GM12878 (cell line): ENCODE results near the gene EMP3. TPM values are rescaled to one million over a fixed set of nuclear protein-coding genes. Genes with fewer than 3 reads are reported as not detected.

ENCODE experiments used
- ATAC-seq: fragments of 200-7000 bp; cut with Tn5 transposase; 3 replicates; pipeline ENCODE4 v1.9.1; 2020; ENCODE audit warnings: mild to moderate bottlenecking, moderate library complexity
- BruUV-seq: library from RNA; stranded (reverse); fragments of 400-500 nt; replicated peaks from 2 replicates; lab custom pipeline; 2021; lab: Mats Ljungman, UMichigan
- CTCF ChIA-PET: fragments of 300-600 bp; sonication (Branson Sonifier 250); formaldehyde crosslinking; extraction: SDS; loops from one replicate; lab custom pipeline; 2021; ENCODE audit warnings: inconsistent platforms; lab: Yijun Ruan, JAX
- POLR2A ChIA-PET: fragments of 350-600 bp; formaldehyde crosslinking; extraction: SDS; loops from one replicate; lab custom pipeline; 2021; ENCODE audit warnings: inconsistent platforms; lab: Charles Lee
- RAD21 ChIA-PET: fragments of 300-600 bp; sonication (Branson Sonifier 250); formaldehyde crosslinking; loops from one replicate; lab custom pipeline; 2023; ENCODE audit warnings: antibody characterized with exemption; ENCODE audit not compliant: unreplicated experiment; lab: Charles Lee
- SMC1A ChIA-PET: fragments of 300-600 bp; sonication (Branson Sonifier 250); formaldehyde crosslinking; loops from one replicate; lab custom pipeline; 2023; ENCODE audit not compliant: unreplicated experiment, uncharacterized antibody; lab: Charles Lee
- DNase-seq: peaks from one replicate; pipeline ENCODE4 v3.0.0-alpha.2; 2011; ENCODE audit warnings: low read depth, low spot score
- FAIRE-seq: peaks from 3 replicates; lab custom pipeline; 2011; peaks lifted over from hg19 to GRCh38; lab: Jason Lieb, UNC
- H2AFZ ChIP-seq: 2 replicates; pipeline ENCODE4 v1.6.0; 2011; ENCODE audit warnings: low read depth, low read length, control low read depth; ENCODE audit not compliant: control insufficient read depth
- H3K27ac ChIP-seq: 2 replicates; pipeline ENCODE4 v1.5.1; 2011; ENCODE audit warnings: control low read depth; ENCODE audit not compliant: control insufficient read depth, insufficient read depth
- H3K27me3 ChIP-seq, 2 experiments: replicated peaks in 1 of 2; 2 replicates each; pipeline versions ENCODE4 v1.6.0 to v1.6.1; 2011; ENCODE audit warnings: low read length in 1 of 2; ENCODE audit not compliant: control insufficient read depth in 2 of 2, insufficient read depth in 2 of 2
- H3K36me3 ChIP-seq, 2 experiments: 2 replicates each; pipeline ENCODE4 v1.5.1; 2011; ENCODE audit warnings: low read length in 1 of 2; ENCODE audit not compliant: control insufficient read depth in 2 of 2, insufficient read depth in 2 of 2
- H3K4me1 ChIP-seq: 2 replicates; pipeline ENCODE4 v1.6.1; 2011; ENCODE audit warnings: mild to moderate bottlenecking, low read length, moderate library complexity, mixed read lengths; ENCODE audit not compliant: control insufficient read depth, insufficient read depth
- H3K4me2 ChIP-seq: 2 replicates; pipeline ENCODE4 v1.6.0; 2011; ENCODE audit warnings: control low read depth; ENCODE audit not compliant: control insufficient read depth, insufficient read depth
- H3K4me3 ChIP-seq: fragments of 200-600 bp; sonication (generic); 2 replicates; pipeline ENCODE4 v1.5.1; 2016
- H3K79me2 ChIP-seq: 2 replicates; pipeline ENCODE4 v1.6.0; 2011; ENCODE audit warnings: low read length; ENCODE audit not compliant: control insufficient read depth, insufficient read depth
- H3K9ac ChIP-seq: 2 replicates; pipeline ENCODE4 v1.8.0; 2011; ENCODE audit warnings: low read length, control low read depth, mixed read lengths; ENCODE audit not compliant: control insufficient read depth, insufficient read depth
- H3K9me3 ChIP-seq: replicated peaks from 3 replicates; pipeline ENCODE4 v1.5.1; 2011; ENCODE audit warnings: mild to moderate bottlenecking, low read length; ENCODE audit not compliant: control insufficient read depth, insufficient read depth
- H4K20me1 ChIP-seq: 2 replicates; pipeline ENCODE4 v1.6.0; 2011; ENCODE audit not compliant: control insufficient read depth, insufficient read depth
- ASH2L ChIP-seq: fragments of 300-600, 200-600 bp; sonication (generic); IDR thresholded peaks from 2 replicates; pipeline ENCODE4 v1.6.1; 2017; ENCODE audit warnings: low read depth, mild to moderate bottlenecking, borderline replicate concordance
- ATF7 ChIP-seq: fragments of 450-650 bp; IDR thresholded peaks from 2 replicates; pipeline ENCODE4 v1.6.1; 2016; ENCODE audit warnings: low read depth, mild to moderate bottlenecking
- CREM ChIP-seq: IDR thresholded peaks from 2 replicates; pipeline ENCODE4 v1.6.1; 2014; ENCODE audit warnings: antibody characterized with exemption, low read depth
- HCFC1 ChIP-seq: fragments of 150-350 bp; IDR thresholded peaks from 2 replicates; pipeline ENCODE4 v1.6.1; 2014; ENCODE audit warnings: low read length
- HDGF ChIP-seq: fragments of 450-650 bp; IDR thresholded peaks from 2 replicates; pipeline ENCODE4 v1.6.1; 2016; ENCODE audit warnings: antibody characterized with exemption
- IRF4 ChIP-seq: IDR thresholded peaks from 2 replicates; pipeline ENCODE4 v1.6.1; 2011; ENCODE audit warnings: low read depth, low read length
- PAX5 ChIP-seq: IDR thresholded peaks from 2 replicates; pipeline ENCODE4 v1.6.1; 2011; ENCODE audit warnings: low read depth, low read length, borderline replicate concordance
- RUNX3 ChIP-seq: IDR thresholded peaks from 2 replicates; pipeline ENCODE4 v1.6.1; 2012; ENCODE audit warnings: low read length, inconsistent platforms
- SMAD1 ChIP-seq: fragments of 450-650 bp; IDR thresholded peaks from 2 replicates; pipeline ENCODE4 v1.6.1; 2018; ENCODE audit warnings: mild to moderate bottlenecking, low read depth; ENCODE audit not compliant: partially characterized antibody
- SMAD5 ChIP-seq: IDR thresholded peaks from 2 replicates; pipeline ENCODE4 v1.6.1; 2016; ENCODE audit warnings: antibody characterized with exemption, low read depth
- SP1 ChIP-seq: IDR thresholded peaks from one replicate; pipeline ENCODE4 v1.6.1; 2011; ENCODE audit warnings: low read depth, low read length
- SPI1 ChIP-seq: IDR thresholded peaks from 2 replicates; pipeline ENCODE4 v1.6.1; 2011; ENCODE audit warnings: low read depth, mild to moderate bottlenecking, low read length, moderate library complexity, borderline replicate concordance; ENCODE audit not compliant: insufficient read depth
- TCF12 ChIP-seq: IDR thresholded peaks from 2 replicates; pipeline ENCODE4 v1.6.1; 2011; ENCODE audit warnings: low read depth, mild to moderate bottlenecking, low read length
- YBX1 ChIP-seq: fragments of 450-650 bp; IDR thresholded peaks from 2 replicates; pipeline ENCODE4 v1.6.1; 2016; ENCODE audit warnings: antibody characterized with exemption
- ZBED1 ChIP-seq: IDR thresholded peaks from 2 replicates; pipeline ENCODE4 v1.6.1; 2016; ENCODE audit warnings: borderline replicate concordance
- whole genome bisulfite sequencing: methylation state at CpG from one replicate; pipeline ENCODE4 v1.1.6; 2016; ENCODE audit warnings: low lambda C conversion rate; ENCODE audit not compliant: insufficient replicate concordance, insufficient coverage; ENCODE audit errors: missing lambda C conversion rate; 5-methylcytosine and 5-hydroxymethylcytosine counted together
- in situ Hi-C: fragments of 300-500 bp; cut with MboI; formaldehyde crosslinking; loops from 9 replicates; pipeline ENCODE4 v1.14.3; 2018; ENCODE audit warnings: mixed read lengths
- intact Hi-C: fragments of 100-400 bp; cut with micrococcal nuclease; formaldehyde crosslinking; loops from one replicate; pipeline ENCODE4 v1.14.2; 2022; ENCODE audit not compliant: unreplicated experiment
- polyA plus RNA-seq, 11 experiments: library from polyadenylated mRNA; depleted of rRNA in 4 of 11; unstranded in 6 of 11; stranded (reverse) in 5 of 11; fragments of >200 nt; fragmentation: Nextera tagmentation in 4 of 11; fragmentation: Illumina TruSeq in 1 of 11; extraction: Ambion mirVana in 4 of 11; extraction: Trizol in 1 of 11; gene quantifications; 1 replicate in 1 of 11; 2 replicates in 10 of 11; pipeline versions ENCODE4 v1.2.1 to v1.2.3, GENCODE V29; 2011 to 2016; ENCODE audit warnings: inconsistent platforms in 2 of 11, missing spikeins in 2 of 11, low read depth in 1 of 11
- total RNA-seq, 4 experiments: library from RNA; depleted of rRNA in 3 of 4; stranded (reverse); fragments of >200 nt in 3 of 4; fragmentation: Illumina TruSeq in 1 of 4; extraction: Trizol in 1 of 4; gene quantifications; 2 replicates each; pipeline versions ENCODE4 v1.2.1 to v1.2.3, GENCODE V29; 2013 to 2021
- TF ChIP-seq, protein P1 (sequence below): fragments of 450-650 bp; conservative IDR thresholded peaks from 2 replicates; pipeline ENCODE4 v1.6.1; 2017; ENCODE audit warnings: mild to moderate bottlenecking, moderate library complexity
- TF ChIP-seq, protein P2 (sequence below): IDR thresholded peaks from 2 replicates; pipeline ENCODE4 v1.6.1; 2012; ENCODE audit warnings: improper control_type of control experiment, low read depth, low read length; ENCODE audit not compliant: insufficient replicate concordance

Gene EMP3
- total and polyA plus RNA-seq, 10 of the 15 experiments (the other 5 are each of a cell fraction or from before 2014, with no cell fraction given) = 53.2 to 224 (median 134) TPM

DNA sequence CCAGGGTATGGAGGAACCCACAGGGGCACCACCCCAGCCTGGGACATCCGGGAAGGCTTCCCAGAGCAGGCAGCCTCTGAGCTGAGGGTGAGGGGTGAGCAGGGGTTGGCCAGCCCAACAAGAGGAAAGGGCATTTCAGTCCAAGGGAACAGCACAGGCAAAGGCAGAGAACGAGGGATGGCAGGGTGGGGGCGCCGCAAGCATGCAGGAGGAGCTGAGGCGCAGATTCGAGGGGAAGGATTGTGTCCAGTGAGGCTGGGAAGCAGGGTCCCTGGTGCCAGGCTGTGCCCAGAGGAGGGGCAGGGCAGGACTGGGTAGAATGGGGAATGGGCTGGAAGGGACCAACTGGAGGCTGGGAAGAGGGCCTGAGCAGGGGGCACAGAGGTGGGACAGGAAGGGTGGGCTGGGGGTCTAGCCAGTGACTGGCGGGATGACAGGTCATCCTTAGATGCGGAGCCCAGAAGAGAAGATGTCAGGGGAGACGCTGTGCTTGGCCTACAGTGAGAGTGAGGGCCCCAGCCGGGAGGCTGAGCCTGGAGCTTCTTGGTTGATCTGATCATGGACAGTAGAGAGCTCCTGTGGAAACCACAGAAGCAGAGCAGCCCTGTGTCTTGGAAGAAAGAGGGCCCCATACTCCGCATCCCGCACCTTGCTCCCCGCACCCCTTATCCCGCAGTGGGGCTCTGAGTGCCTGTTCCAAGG is 13.6 kb downstream of the EMP3 start:
- Histone ChIP-seq H3K4me3 (no peak overlapping the region), H3K79me2 (no peaks in the 10 kb centered on the region), H3K27ac (no peak overlapping the region), H3K36me3 (peaks cover 0 to 2% of the 10 kb centered on the region in 2 experiments; a peak in 2 of 4 replicates), H4K20me1 (no peaks in the 10 kb centered on the region), H3K9ac (no peak overlapping the region), H3K4me1 (peaks cover 5% of the 10 kb centered on the region; the same call in 1 of the 2 replicates), H2AFZ (no peak overlapping the region), H3K9me3 (no peaks in the 10 kb centered on the region), H3K4me2 (no peak overlapping the region), H3K27me3 (no peaks in the 10 kb centered on the region)
- no TSS peak for BruUV-seq
- TF ChIP-seq TCF12 = no peak
- no peak for TF ChIP-seq SPI1
- no peak for TF ChIP-seq SP1
- TF ChIP-seq, protein P1, sequence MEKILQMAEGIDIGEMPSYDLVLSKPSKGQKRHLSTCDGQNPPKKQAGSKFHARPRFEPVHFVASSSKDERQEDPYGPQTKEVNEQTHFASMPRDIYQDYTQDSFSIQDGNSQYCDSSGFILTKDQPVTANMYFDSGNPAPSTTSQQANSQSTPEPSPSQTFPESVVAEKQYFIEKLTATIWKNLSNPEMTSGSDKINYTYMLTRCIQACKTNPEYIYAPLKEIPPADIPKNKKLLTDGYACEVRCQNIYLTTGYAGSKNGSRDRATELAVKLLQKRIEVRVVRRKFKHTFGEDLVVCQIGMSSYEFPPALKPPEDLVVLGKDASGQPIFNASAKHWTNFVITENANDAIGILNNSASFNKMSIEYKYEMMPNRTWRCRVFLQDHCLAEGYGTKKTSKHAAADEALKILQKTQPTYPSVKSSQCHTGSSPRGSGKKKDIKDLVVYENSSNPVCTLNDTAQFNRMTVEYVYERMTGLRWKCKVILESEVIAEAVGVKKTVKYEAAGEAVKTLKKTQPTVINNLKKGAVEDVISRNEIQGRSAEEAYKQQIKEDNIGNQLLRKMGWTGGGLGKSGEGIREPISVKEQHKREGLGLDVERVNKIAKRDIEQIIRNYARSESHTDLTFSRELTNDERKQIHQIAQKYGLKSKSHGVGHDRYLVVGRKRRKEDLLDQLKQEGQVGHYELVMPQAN = no peak
- TF ChIP-seq, protein P2, sequence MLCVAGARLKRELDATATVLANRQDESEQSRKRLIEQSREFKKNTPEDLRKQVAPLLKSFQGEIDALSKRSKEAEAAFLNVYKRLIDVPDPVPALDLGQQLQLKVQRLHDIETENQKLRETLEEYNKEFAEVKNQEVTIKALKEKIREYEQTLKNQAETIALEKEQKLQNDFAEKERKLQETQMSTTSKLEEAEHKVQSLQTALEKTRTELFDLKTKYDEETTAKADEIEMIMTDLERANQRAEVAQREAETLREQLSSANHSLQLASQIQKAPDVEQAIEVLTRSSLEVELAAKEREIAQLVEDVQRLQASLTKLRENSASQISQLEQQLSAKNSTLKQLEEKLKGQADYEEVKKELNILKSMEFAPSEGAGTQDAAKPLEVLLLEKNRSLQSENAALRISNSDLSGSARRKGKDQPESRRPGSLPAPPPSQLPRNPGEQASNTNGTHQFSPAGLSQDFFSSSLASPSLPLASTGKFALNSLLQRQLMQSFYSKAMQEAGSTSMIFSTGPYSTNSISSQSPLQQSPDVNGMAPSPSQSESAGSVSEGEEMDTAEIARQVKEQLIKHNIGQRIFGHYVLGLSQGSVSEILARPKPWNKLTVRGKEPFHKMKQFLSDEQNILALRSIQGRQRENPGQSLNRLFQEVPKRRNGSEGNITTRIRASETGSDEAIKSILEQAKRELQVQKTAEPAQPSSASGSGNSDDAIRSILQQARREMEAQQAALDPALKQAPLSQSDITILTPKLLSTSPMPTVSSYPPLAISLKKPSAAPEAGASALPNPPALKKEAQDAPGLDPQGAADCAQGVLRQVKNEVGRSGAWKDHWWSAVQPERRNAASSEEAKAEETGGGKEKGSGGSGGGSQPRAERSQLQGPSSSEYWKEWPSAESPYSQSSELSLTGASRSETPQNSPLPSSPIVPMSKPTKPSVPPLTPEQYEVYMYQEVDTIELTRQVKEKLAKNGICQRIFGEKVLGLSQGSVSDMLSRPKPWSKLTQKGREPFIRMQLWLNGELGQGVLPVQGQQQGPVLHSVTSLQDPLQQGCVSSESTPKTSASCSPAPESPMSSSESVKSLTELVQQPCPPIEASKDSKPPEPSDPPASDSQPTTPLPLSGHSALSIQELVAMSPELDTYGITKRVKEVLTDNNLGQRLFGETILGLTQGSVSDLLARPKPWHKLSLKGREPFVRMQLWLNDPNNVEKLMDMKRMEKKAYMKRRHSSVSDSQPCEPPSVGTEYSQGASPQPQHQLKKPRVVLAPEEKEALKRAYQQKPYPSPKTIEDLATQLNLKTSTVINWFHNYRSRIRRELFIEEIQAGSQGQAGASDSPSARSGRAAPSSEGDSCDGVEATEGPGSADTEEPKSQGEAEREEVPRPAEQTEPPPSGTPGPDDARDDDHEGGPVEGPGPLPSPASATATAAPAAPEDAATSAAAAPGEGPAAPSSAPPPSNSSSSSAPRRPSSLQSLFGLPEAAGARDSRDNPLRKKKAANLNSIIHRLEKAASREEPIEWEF = no peak
- no peak for TF ChIP-seq HDGF
- TF ChIP-seq SMAD5 = no peak
- no peak for TF ChIP-seq IRF4
- TF ChIP-seq PAX5 = no peak
- no peak for TF ChIP-seq YBX1
- TF ChIP-seq HCFC1 = no peak
- TF ChIP-seq ATF7 = no peak
- TF ChIP-seq ASH2L = no peak
- TF ChIP-seq SMAD1 = no peak
- no peak for TF ChIP-seq ZBED1
- TF ChIP-seq CREM = no peak
- no peak for TF ChIP-seq RUNX3
- SMC1A ChIA-PET = no interaction called here
- 88% methylated on average over 14 of the region's 14 CpGs for WGBS
- ATAC-seq (no peak), DNase-seq (no peak), FAIRE-seq (no peak)
- POLR2A ChIA-PET = no interaction called here
- intact Hi-C loops = no loop called here
- CTCF ChIA-PET = interaction anchor here (0.8 to 1.3 kb wide), 3 partner anchors 12 to 245 kb away, joined by 4 read pairs; no protein-coding TSS in a partner anchor
- RAD21 ChIA-PET = interaction anchor here (0.6 kb wide), 2 partner anchors 14 to 167 kb away, joined by 3 to 4 read pairs; partner anchors contain the start of gene EMP3
- in situ Hi-C loops = no loop called here
